Stimulated activated CD8-positive, alpha-beta memory T cell treated with anti-CD3 and anti-CD28 coated beads, Interleukin-12 subunit alpha, Interleukin-12 subunit beta, amount 100 ng/mL, for 4 hours (primary cell): Measurements from ENCODE around the gene GNAZ.

Source experiments
- DNase-seq: peaks from one replicate; pipeline ENCODE4 v3.0.0-alpha.2; 2020; ENCODE audit warnings: low read depth

Gene GNAZ

GRCh38 chr22:23119494-23120414, 49.4 kb downstream of the GNAZ start:
- DNase-seq, result peak; percentile 17

GRCh38 chr22:23120415-23120899, 50.1 kb downstream of the GNAZ start:
- DNase-seq, result no peak

DNA sequence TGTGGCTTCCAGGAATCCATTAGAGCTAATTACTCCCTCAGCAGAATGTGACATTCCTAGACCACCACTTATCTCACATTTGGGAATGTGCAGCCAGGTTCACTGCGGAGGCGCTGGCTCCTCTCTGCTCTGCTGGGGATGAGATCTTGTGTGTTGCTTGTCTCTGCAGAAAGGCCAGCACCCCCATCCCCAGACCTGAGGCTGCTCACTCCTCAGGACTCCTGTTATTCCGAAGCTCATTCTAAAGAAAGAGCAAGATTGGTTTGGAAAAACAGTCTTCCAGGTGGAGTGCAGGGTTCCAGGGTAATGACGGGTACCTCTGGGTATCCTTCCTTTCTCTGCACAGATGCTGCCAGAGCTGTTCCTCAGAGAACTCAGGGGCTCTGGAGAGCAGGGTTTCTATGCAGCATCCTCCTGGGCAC, 50.7 kb downstream of the GNAZ start:
- no peak for DNase-seq

DNA sequence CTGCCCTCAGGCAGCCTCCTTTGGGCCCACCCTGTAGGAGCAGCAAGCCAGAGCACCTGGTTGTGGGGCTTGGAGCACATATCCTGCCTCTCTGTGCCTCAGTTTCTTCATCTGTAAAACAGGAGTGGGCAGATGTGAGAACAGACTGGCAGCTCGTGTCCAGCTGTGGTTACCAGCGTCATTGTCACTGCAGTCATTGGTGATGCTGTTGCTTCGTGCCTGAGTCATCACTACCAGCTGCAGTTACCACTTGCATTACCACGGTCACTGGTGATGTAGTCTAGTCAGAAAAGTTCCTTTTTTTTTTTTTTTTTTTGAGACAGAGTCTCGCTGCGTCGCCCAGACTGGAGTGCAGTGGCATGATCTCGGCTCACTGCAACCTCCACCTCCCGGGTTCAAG, 51.1 kb downstream of the GNAZ start:
- no peak for DNase-seq

- DNase-seq, result no peak
These were observed 52.1 kb downstream of the GNAZ start for GRCh38 chr22:23122216-23122957.

DNA sequence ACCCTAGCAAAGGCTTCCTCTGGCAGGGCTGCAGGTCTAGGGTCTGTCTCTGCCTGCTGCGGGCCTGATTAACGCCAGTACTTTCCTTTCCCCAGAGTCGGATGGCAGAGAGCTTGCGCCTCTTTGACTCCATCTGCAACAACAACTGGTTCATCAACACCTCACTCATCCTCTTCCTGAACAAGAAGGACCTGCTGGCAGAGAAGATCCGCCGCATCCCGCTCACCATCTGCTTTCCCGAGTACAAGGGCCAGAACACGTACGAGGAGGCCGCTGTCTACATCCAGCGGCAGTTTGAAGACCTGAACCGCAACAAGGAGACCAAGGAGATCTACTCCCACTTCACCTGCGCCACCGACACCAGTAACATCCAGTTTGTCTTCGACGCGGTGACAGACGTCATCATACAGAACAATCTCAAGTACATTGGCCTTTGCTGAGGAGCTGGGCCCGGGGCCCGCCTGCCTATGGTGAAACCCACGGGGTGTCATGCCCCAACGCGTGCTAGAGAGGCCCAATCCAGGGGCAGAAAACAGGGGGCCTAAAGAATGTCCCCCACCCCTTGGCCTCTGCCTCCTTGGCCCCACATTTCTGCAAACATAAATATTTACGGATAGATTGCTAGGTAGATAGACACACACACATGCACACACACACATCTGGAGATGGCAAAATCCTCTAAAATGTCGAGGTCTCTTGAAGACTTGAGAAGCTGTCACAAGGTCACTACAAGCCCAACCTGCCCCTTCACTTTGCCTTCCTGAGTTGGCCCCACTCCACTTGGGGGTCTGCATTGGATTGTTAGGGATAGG, 52.9 kb downstream of the GNAZ start:
- no peak for DNase-seq

DNA sequence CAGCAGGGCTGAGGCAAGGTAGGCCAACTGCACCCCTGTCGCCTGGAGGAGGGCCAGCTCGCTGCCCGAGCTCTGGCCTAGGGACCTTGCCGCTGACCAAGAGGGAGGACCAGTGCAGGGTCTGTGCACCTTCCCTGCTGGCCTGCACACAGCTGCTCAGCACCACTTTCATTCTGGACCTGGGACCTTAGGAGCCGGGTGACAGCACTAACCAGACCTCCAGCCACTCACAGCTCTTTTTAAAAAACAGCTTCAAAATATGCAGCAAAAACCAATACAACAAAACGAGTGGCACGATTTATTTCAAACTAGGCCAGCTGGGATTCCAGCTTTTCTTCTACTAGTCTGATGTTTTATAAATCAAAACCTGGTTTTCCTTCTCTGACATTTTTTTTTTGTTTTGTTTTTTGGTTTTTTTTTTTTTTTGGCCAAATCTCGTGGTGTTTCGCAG, 53.5 kb downstream of the GNAZ start:
- no peak for DNase-seq

DNA sequence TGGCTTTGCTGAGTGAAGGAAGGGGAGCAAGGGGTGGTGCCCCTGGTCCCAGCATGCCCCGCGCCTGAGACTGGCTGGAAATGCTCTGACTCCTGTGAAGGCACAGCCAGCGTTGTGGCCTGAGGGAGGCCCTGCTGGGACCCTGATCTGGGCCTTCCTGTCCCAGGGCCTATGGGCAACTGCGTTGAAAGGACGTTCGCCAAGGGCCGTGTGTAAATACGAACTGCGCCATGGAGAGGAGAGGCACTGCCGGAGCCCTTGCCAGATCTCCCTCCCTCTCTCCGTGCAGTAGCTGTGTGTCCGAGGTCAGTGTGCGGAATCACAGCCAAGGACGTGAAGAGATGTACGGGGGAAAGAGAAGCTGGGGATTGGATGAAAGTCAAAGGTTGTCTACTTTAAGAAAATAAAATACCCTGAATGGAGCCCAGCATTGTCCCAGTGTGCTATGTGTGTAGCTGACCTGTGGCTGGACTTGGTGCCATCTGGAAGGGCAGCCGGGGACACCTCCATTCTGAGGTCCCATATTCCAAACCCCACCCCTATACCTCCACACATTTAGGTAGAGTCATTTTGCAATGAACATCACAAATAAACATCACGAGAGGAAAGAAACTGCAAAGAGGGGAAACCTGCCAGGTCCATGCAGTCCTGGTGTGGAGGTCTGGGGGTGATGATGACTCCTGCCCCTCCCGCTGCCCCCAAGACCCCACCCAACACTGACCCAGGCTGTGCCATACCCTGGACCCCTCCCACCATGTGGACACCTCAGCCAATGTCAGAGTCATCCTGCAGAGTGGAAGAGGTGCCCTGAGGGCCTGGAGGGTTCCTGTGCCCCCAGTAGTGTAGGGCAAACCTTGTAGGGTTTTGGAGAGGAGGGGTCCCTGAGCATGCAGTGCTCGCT, 54.5 kb downstream of the GNAZ start:
- no peak for DNase-seq

- DNase-seq, result no peak
These were observed 55.3 kb downstream of the GNAZ start for GRCh38 chr22:23125512-23126103.

- no peak for DNase-seq
These were observed 56.1 kb downstream of the GNAZ start for GRCh38 chr22:23126165-23127054.

DNA sequence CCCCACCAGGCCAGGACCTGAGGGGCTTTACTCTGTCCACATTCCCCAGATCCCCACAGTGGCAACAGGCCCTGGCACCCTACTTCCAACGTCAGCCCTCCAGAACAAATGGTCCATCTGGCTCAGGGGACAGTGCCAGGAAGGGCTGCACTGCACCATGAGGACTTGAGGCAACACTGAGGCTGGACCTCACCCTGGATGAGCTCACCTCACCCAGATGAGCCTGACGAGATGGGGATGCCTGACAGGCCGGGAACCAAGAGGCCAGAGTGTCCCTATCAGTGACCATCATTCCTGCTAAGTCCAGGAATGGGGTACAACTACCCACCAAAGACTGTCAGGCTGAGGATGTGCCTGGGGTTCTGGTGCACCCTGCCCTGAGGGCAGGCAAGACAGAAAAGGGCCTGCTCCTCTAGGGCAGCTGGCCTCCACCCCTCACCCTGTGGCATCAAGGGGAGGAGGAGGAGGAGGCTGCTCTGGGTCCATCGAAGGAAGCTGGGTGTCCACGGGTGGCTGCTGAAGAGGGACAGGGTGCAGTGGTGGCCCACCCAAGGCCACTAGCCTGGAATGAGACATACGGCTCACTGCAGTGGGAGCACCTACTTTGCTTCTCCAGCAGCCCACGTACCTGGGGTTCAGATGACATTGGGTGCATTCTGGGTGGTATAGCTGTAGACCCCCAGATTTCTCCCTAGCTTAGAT, 56.9 kb downstream of the GNAZ start:
- no peak for DNase-seq

DNA sequence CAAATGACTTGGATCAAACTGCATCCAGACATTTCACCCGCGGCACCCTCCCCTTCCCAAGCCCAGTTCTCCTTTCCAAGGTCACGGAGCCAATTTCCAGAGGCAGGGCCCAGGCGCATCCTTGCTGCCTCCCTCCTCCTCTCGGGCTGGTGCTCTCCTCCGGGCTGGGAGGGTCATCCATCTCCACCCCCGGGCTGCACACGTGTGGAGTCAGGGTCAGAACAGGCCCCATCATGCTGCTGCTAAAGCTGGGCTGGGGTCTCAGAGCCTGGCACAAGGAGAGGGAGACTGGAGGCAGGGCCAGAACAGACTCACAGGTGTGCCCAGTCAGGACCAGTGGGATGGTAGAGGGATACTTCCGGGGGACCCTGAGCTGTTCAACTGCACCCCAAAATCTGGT, 57.5 kb downstream of the GNAZ start:
- no peak for DNase-seq

- peak; percentile 43 for DNase-seq
These were observed 58.2 kb downstream of the GNAZ start for GRCh38 chr22:23128269-23129108.

GRCh38 chr22:23129149-23129548, 58.8 kb downstream of the GNAZ start:
- no peak for DNase-seq

- DNase-seq, result no peak
These were observed 60.4 kb downstream of the GNAZ start for GRCh38 chr22:23130697-23131096.

DNA sequence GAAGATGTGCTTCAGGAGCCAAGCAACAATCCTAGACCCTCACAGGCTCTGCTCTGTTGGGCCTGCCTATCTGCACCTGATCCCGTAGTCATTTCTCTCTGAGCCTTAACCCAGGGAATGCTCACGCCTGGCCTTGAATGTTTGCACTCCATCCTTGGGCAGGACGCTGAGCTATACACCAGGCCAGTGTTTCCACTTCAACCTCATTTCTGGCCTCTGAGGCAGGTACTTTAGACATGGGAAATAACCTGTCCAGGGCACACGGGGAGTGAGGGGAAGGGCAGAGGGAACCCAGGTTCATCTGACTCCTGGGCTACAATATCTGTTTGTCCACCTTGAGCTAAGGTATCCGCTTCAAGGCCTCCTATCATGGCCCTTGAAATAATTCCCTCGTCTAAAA, 61.6 kb downstream of the GNAZ start:
- no peak for DNase-seq

DNA sequence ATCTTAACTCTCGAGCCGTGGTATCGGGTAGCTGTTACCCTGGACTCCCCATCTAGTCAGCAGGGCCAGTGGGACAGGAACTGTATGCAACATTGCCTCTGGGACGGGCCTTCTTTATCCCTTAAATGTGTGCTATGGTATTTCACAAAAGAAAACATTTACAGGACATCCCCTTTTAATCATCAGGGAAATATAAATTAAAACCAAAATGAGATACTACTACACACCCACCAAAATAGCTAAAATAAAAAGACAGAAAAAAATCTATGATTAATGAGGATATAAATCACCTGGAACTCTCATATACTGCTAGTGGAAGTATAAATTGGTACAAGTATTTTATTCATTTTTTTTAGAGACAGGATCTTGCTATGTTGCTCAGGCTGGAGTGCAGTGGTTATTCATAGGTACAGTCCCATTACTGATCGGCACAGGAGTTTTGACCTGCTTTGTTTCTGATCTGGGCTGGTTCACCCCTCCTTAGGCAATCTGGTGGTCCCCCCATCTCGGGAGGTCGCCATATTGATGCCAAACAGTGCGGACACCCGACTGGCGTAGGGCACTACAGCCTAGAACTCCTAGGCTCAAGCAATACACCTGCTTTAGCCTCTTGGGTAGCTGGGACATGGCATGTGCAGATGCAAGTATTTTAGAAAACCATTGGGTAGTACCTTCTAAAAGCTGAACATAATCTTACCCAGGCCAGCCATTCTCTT, 62.2 kb downstream of the GNAZ start:
- no peak for DNase-seq
